Pancreas (tissue), 10 donors: Measurements from ENCODE around the gene TBC1D14. TPM values are rescaled to one million over a fixed set of nuclear protein-coding genes. Genes with fewer than 3 reads are reported as not detected.
A peak's percentile ranks its signal among the peaks of the same experiment; 100 is the strongest.

Experiments
- ATAC-seq, 4 donors: fragments of 200-7000 bp; cut with Tn5 transposase; one replicate each; pipeline versions ENCODE4 v1.8.0 to v1.9.1; 2020; ENCODE audit warnings: mild to moderate bottlenecking in 4 of 4, moderate library complexity in 4 of 4
- DNase-seq, 6 donors: peaks; one replicate each; pipeline ENCODE4 v3.0.0-alpha.2; 2020
- FAIRE-seq: peaks from 2 replicates; lab custom pipeline; 2012; peaks lifted over from hg19 to GRCh38; lab: Jason Lieb, UNC
- H3K27ac ChIP-seq, 4 donors: fragments of 200-600 bp; sonication (generic); 1 replicate in 3 of 4; 2 replicates in 1 of 4; pipeline versions ENCODE4 v1.5.0 to v1.8.0; 2020
- H3K27me3 ChIP-seq, 4 donors: fragments of 200-600 bp; one replicate each; pipeline ENCODE4 v1.8.0; 2021
- H3K36me3 ChIP-seq, 3 donors: fragments of 200-600 bp; sonication (generic) in 1 of 3; one replicate each; pipeline versions ENCODE4 v1.5.0 to v1.8.0; 2020 to 2021
- H3K4me1 ChIP-seq, 3 donors: fragments of 200-600 bp; one replicate each; pipeline ENCODE4 v1.8.0; 2021
- H3K4me3 ChIP-seq, 4 donors: fragments of 200-600 bp; sonication (generic) in 2 of 4; one replicate each; pipeline versions ENCODE4 v1.5.0 to v1.8.0; 2020 to 2021
- H3K9me3 ChIP-seq, 4 donors: fragments of 200-600 bp; one replicate each; pipeline ENCODE4 v1.8.0; 2021
- CTCF ChIP-seq, 4 donors: fragments of 200-600 bp; sonication (generic) in 3 of 4; IDR thresholded peaks; one replicate each; pipeline versions ENCODE4 v1.5.0 to v1.8.0; 2021; ENCODE audit warnings: antibody characterized with exemption in 4 of 4
- WGBS, 2 donors: extraction: QIAGEN DNeasy Blood & Tissue Kit; methylation state at CpG; one replicate each; pipeline ENCODE4 v1.1.7; 2013; 5-methylcytosine and 5-hydroxymethylcytosine counted together
- intact Hi-C, 3 donors: fragments of 100-400 bp; cut with DNase I; formaldehyde crosslinking; loops; one replicate each; pipeline versions ENCODE4 v1.11.1 to v1.14.2; 2022
- polyA plus RNA-seq, 2 donors: library from polyadenylated mRNA; stranded (reverse); fragments of 200-250 nt; gene quantifications; one replicate each; pipeline ENCODE4 v1.2.3, GENCODE V29; 2013
- total RNA-seq, 6 donors: library from RNA; stranded (reverse); fragmentation: NEBNext Ultra II Directional in 4 of 6; extraction: Animal tissue kit (Norgen Biotek cat#: 25700) in 4 of 6; gene quantifications; one replicate each; pipeline versions ENCODE4 v1.2.1 to v1.2.4, GENCODE V29; 2021 to 2023
- donor health status: healthy with polysubstance abuse.
- donor health status: DM: no; HTN: no; CAD: no; lungs with moderate emphysema.
- donor health status: DM: no; HTN: no; CAD: no.
- donor health status: control.
- donor health status: control.
- donor health status: Bipolar disorder and iron deficiency.
- donor health status: DM: yes; HTN: yes; CAD: no.
- donor health status: DM: no; HTN: no; CAD: no.
- donor health status: DM: no; HTN: no; CAD: no.
- donor health status: DM: yes; HTN: yes; CAD: no.

TBC1D14 gene
- total and polyA plus RNA-seq, 8 donors, result 8.9 to 23.9 (median 14.8) TPM

GRCh38 chr4:6915041-6916005 lies 5.7 kb downstream of the TBC1D14 start:
- no peak for ATAC-seq
- TF ChIP-seq CTCF (IDR thresholded peaks at IDR 0.05), result no peak
- H3K36me3 ChIP-seq, result no peaks in the 10 kb centered on the region
- H3K27me3 ChIP-seq, result no peaks in the 10 kb centered on the region
- no peak for FAIRE-seq
- no peak overlapping the region for H3K4me3 ChIP-seq
- no peaks in the 10 kb centered on the region for H3K9me3 ChIP-seq
- H3K4me1 ChIP-seq, result peaks cover 0 to 24% (median 16%) of the 10 kb centered on the region in 3 donors
- DNase-seq, result peak in 1 of 6 donors; percentile 29
- WGBS, 2 donors, result 91 to 93% methylated on average over 18 of the region's 18 CpGs
- intact Hi-C loops, result no loop called here
- H3K27ac ChIP-seq, result no peak overlapping the region

GRCh38 chr4:6916069-6916586 lies 6.5 kb downstream of the TBC1D14 start:
- Histone ChIP-seq H3K4me1 (peaks cover 0 to 21% (median 16%) of the 10 kb centered on the region in 3 donors), H3K36me3 (no peaks in the 10 kb centered on the region), H3K27ac (no peak overlapping the region), H3K9me3 (no peaks in the 10 kb centered on the region), H3K27me3 (no peaks in the 10 kb centered on the region), H3K4me3 (no peak overlapping the region)
- no peak for TF ChIP-seq CTCF (IDR thresholded peaks at IDR 0.05)
- DNase-seq (peak in 1 of 6 donors; percentile 28), ATAC-seq (no peak), FAIRE-seq (no peak)
- 93 to 95% methylated on average over 12 of the region's 12 CpGs for WGBS, 2 donors
- intact Hi-C loops, result no loop called here

- Histone ChIP-seq H3K4me1 (peaks cover 0 to 21% (median 16%) of the 10 kb centered on the region in 3 donors), H3K27me3 (no peaks in the 10 kb centered on the region), H3K4me3 (no peak overlapping the region), H3K27ac (peak overlapping the region in 2 of 4 donors; percentile 52 to 58), H3K9me3 (no peaks in the 10 kb centered on the region), H3K36me3 (no peaks in the 10 kb centered on the region)
- intact Hi-C loops, result no loop called here
- WGBS, 2 donors, result 73% methylated on average over 15 of the region's 15 CpGs
- TF ChIP-seq CTCF (IDR thresholded peaks at IDR 0.05), result no peak
- DNase-seq (peak in 1 of 6 donors; percentile 30), ATAC-seq (peak in 3 of 4 donors; percentile 37 to 54 (median 43)), FAIRE-seq (no peak)
Observed at GRCh38 chr4:6916587-6917460, 7.2 kb downstream of the TBC1D14 start.

- FAIRE-seq (no peak), ATAC-seq (peak; percentile 77 to 93 (median 90)), DNase-seq (peak; percentile 49 to 86 (median 73))
- WGBS, 2 donors, result 39 to 49% methylated on average over 18 of the region's 18 CpGs
- Histone ChIP-seq H3K27me3 (no peaks in the 10 kb centered on the region), H3K4me3 (no peak overlapping the region), H3K9me3 (no peaks in the 10 kb centered on the region), H3K36me3 (no peaks in the 10 kb centered on the region), H3K4me1 (peaks cover 0 to 21% (median 16%) of the 10 kb centered on the region in 3 donors), H3K27ac (peak overlapping the region in 3 of 4 donors; percentile 3 to 58 (median 52))
- intact Hi-C loops, result no loop called here
- peak; percentile 25 to 69 (median 56) for TF ChIP-seq CTCF (IDR thresholded peaks at IDR 0.05)
Observed at GRCh38 chr4:6917461-6918271, 8.0 kb downstream of the TBC1D14 start.
